Body of pancreas (tissue), 4 donors: ENCODE measurements around the gene SSC4D. TPM values are rescaled to one million over a fixed set of nuclear protein-coding genes. Genes with fewer than 3 reads are reported as not detected.
"Not testable (repeated sequence)": the region's sequence is repeated elsewhere in the genome, so short reads cannot be mapped to it uniquely, and the experiment has no call there.

ENCODE experiments used
- ATAC-seq: fragments of 150-250 bp; one replicate; pipeline ENCODE4 v1.9.1; 2016
- DNase-seq, 4 donors: peaks; one replicate each; pipeline ENCODE4 v3.0.0-alpha.2; 2019
- H3K27ac ChIP-seq, 4 donors: fragments of 200-600 bp; sonication (generic); 1 replicate in 3 of 4; 2 replicates in 1 of 4; pipeline versions ENCODE4 v1.5.1 to v1.6.1; 2016 to 2019; ENCODE audit warnings: mild to moderate bottlenecking in 1 of 4, mixed read lengths in 1 of 4, moderate library complexity in 1 of 4
- H3K27me3 ChIP-seq, 2 donors: fragments of 200-600 bp; sonication (generic); one replicate each; pipeline ENCODE4 v1.6.0; 2016; ENCODE audit warnings: mild to moderate bottlenecking in 1 of 2
- H3K36me3 ChIP-seq, 2 donors: fragments of 200-600 bp; sonication (generic); replicated peaks in 1 of 2; 2 replicates each; pipeline ENCODE4 v1.5.1; 2016; ENCODE audit warnings: low read depth in 2 of 2; ENCODE audit not compliant: insufficient read depth in 1 of 2
- H3K4me1 ChIP-seq: fragments of 200-600 bp; sonication (generic); one replicate; pipeline ENCODE4 v1.6.0; 2016
- H3K4me3 ChIP-seq, 2 donors: fragments of 200-600 bp; sonication (generic); 1 replicate in 1 of 2; 2 replicates in 1 of 2; pipeline ENCODE4 v1.5.1; 2016 to 2019
- H3K9me3 ChIP-seq, 3 donors: fragments of 200-600 bp; sonication (generic); 1 replicate in 2 of 3; 2 replicates in 1 of 3; pipeline ENCODE4 v1.5.1; 2016
- POLR2A ChIP-seq, 3 donors: fragments of 450-650 bp; IDR thresholded peaks; one replicate each; pipeline ENCODE4 v1.6.1; 2016; ENCODE audit warnings: antibody characterized with exemption in 3 of 3, mild to moderate bottlenecking in 2 of 3
- WGBS, 2 donors: methylation state at CpG; one replicate each; pipeline ENCODE4 v1.1.5; 2017; 5-methylcytosine and 5-hydroxymethylcytosine counted together
- intact Hi-C: fragments of 100-400 bp; cut with DNase I; formaldehyde crosslinking; loops from one replicate; pipeline ENCODE4 v1.15.1; 2023
- total RNA-seq, 2 donors: library from RNA; depleted of rRNA; stranded (reverse); fragments of >200 nt; gene quantifications; one replicate each; pipeline ENCODE4 v1.1.0, GENCODE V29; 2016
- TF ChIP-seq, protein P1 (sequence below), 7 experiments: fragments of 450-650 bp in 4 of 7; fragments of 200-600 bp in 3 of 7; sonication (generic) in 3 of 7; IDR thresholded peaks; one replicate each; pipeline ENCODE4 v1.5.1; 2016 to 2019; ENCODE audit warnings: antibody characterized with exemption in 7 of 7

The SSC4D gene
- total RNA-seq, 2 donors from 2014 or later, result 3.6 to 7.6 TPM

DNA sequence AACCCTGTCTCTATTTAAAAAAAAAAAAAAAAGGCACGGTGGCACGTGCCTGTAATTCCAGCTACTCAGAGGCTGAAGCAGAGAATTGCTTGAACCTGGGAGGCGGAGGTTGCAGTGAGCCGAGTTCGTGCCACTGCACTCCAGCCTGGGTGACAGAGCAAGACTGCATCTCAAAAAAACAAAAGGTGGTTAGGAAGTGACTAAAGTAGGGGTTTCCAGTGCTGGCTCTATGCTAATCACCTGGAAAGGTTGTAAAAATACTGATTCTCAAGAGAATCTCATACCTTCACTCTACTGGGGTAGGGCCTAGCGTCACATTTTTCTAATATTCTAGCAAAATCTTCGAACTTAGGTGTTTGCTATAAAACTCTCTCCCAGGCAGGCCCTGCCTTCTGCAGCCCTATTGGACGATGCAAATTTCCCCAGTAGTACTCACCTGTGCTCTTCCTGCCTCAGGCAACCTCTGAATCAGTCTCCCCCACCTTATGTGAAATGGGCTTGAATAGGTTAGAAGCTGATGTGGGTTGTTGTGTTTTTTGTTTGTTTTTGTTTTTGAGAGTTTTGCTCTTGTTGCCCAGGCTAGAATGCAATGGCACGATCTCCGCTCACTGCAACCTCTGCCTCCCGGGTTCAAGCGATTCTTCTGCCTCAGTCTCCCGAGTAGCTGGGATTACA, 18.8 kb upstream of the SSC4D start:
- intact Hi-C loops, result no loop called here
- no peaks in the 10 kb centered on the region for H3K27me3 ChIP-seq
- no peak overlapping the region for H3K4me3 ChIP-seq
- no peak overlapping the region for H3K27ac ChIP-seq
- peaks cover 8% of the 10 kb centered on the region for H3K4me1 ChIP-seq
- no peak for DNase-seq
- no peak for TF ChIP-seq POLR2A (IDR thresholded peaks at IDR 0.05)
- TF ChIP-seq, protein P1, sequence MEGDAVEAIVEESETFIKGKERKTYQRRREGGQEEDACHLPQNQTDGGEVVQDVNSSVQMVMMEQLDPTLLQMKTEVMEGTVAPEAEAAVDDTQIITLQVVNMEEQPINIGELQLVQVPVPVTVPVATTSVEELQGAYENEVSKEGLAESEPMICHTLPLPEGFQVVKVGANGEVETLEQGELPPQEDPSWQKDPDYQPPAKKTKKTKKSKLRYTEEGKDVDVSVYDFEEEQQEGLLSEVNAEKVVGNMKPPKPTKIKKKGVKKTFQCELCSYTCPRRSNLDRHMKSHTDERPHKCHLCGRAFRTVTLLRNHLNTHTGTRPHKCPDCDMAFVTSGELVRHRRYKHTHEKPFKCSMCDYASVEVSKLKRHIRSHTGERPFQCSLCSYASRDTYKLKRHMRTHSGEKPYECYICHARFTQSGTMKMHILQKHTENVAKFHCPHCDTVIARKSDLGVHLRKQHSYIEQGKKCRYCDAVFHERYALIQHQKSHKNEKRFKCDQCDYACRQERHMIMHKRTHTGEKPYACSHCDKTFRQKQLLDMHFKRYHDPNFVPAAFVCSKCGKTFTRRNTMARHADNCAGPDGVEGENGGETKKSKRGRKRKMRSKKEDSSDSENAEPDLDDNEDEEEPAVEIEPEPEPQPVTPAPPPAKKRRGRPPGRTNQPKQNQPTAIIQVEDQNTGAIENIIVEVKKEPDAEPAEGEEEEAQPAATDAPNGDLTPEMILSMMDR (IDR thresholded peaks at IDR 0.05), result no peak
- 91 to 93% methylated on average over 13 of the region's 13 CpGs for WGBS, 2 donors
- H3K36me3 ChIP-seq, result no peaks in the 10 kb centered on the region
- ATAC-seq, result no peak
- H3K9me3 ChIP-seq, result no peaks in the 10 kb centered on the region

DNA sequence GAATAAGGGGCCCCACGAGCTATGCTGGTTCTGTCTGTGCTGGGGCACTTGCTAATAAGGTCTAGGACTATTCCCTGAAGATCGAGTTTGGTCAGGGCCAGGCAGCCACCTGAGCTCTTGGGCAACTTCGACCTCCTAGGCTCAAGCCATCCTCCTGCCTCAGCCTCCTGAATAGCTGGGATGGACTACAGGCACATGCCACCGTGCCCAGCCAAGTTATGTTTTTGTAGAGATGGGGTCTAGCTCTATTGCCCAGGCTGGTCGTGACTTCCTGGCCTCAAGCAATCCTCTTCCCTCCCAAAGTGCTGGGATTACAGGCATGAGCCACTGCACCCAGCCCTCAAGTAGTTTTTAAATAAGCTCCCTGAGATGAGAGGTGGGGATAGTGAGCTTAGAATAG, 18.1 kb upstream of the SSC4D start:
- Histone ChIP-seq H3K4me1 (peaks cover 15% of the 10 kb centered on the region), H3K27ac (no peak overlapping the region), H3K9me3 (no peaks in the 10 kb centered on the region), H3K4me3 (no peak overlapping the region), H3K27me3 (no peaks in the 10 kb centered on the region), H3K36me3 (no peaks in the 10 kb centered on the region)
- peak in 1 of 4 donors; percentile 5 for DNase-seq
- intact Hi-C loops, result no loop called here
- TF ChIP-seq POLR2A (IDR thresholded peaks at IDR 0.05), result no peak
- TF ChIP-seq, protein P1 (IDR thresholded peaks at IDR 0.05), result no peak
- WGBS, 2 donors, result 87 to 88% methylated on average over 3 to 5 of the region's 5 CpGs
- no peak for ATAC-seq

DNA sequence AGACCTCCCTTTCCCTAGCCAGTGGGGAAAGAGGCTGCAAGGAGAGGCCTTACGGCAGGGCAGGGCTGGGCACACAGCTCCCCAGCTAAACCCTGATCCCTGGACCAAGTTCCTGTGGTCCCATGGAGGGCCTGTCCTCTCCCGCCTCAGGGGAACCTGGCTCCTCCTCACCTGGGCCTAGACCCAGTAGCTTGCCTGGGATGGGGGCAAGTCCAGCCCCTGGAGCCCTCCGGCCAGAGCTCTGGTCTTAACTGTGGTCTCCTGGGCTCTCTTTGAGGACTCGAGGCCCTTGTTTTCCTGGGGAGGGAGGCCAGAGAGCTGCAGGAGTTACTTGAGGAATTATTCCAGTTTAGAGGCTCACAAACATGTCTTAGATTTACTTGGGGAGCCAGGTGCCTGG, 16.7 kb upstream of the SSC4D start:
- DNase-seq (no peak), ATAC-seq (no peak)
- no peaks in the 10 kb centered on the region for H3K27me3 ChIP-seq
- no peaks in the 10 kb centered on the region for H3K36me3 ChIP-seq
- H3K4me3 ChIP-seq, result no peak overlapping the region
- intact Hi-C loops, result no loop called here
- no peaks in the 10 kb centered on the region for H3K9me3 ChIP-seq
- TF ChIP-seq, protein P1 (IDR thresholded peaks at IDR 0.05), result no peak
- TF ChIP-seq POLR2A (IDR thresholded peaks at IDR 0.05), result no peak
- H3K4me1 ChIP-seq, result peaks cover 17% of the 10 kb centered on the region
- 91 to 96% methylated on average over 4 of the region's 4 CpGs for WGBS, 2 donors
- H3K27ac ChIP-seq, result no peak overlapping the region

DNA sequence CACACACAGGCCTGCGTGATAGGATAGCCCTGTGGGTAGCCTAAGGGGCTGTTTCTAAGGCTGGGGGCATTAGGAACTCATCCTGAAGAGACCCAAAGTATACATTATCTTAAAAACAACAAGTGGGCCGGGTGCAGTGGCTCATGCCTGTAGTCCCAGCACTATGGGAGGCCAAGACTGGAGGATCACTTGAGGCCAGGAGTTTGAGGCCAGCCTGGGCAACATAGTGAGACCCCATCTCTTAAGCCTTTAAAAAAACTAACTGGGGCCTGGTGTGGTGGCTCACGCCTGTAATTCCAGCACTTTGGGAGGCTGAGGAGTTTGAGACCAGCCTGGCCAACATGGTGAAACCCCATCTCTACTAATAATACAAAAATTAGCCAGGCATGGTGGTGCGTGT, 16.1 kb upstream of the SSC4D start:
- DNase-seq, H3K27me3 ChIP-seq, H3K36me3 ChIP-seq, H3K4me3 ChIP-seq, intact Hi-C loops, H3K9me3 ChIP-seq, H3K27ac ChIP-seq, ATAC-seq: not testable (repeated sequence)
- H3K4me1 ChIP-seq, result peaks cover 17% of the 10 kb centered on the region
- 86 to 92% methylated on average over 2 to 4 of the region's 4 CpGs for WGBS, 2 donors

DNA sequence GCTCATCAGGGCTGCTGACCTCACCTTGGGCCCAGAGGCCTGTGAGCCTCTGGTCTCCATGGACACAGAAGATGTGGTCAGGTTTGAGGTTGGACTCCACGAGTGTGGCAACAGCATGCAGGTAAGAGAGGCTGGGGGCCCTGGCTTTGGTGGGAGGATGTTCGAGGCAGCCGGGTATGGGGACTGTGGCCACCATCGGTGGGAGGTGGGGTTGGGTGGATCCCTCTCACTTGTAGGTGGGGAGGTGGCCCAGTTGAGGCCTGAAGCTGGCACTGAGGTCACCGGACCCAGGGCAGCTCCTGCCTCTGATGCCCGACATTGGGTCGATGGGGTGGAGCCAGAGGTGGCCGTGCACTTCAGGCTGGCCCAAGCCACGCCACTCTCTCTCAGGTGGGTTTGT, 15.7 kb upstream of the SSC4D start:
- intact Hi-C loops, result no loop called here
- ATAC-seq, result no peak
- H3K27ac ChIP-seq, result no peak overlapping the region
- TF ChIP-seq, protein P1 (IDR thresholded peaks at IDR 0.05), result no peak
- no peak for TF ChIP-seq POLR2A (IDR thresholded peaks at IDR 0.05)
- no peaks in the 10 kb centered on the region for H3K9me3 ChIP-seq
- DNase-seq, result no peak
- no peaks in the 10 kb centered on the region for H3K36me3 ChIP-seq
- WGBS, 2 donors, result 87 to 94% methylated on average over 4 to 9 of the region's 9 CpGs
- H3K4me3 ChIP-seq, result no peak overlapping the region
- H3K27me3 ChIP-seq, result no peaks in the 10 kb centered on the region
- H3K4me1 ChIP-seq, result peaks cover 17% of the 10 kb centered on the region
